ENCODE data around the gene MACROD1.

- TF ChIP-seq, protein P1, sequence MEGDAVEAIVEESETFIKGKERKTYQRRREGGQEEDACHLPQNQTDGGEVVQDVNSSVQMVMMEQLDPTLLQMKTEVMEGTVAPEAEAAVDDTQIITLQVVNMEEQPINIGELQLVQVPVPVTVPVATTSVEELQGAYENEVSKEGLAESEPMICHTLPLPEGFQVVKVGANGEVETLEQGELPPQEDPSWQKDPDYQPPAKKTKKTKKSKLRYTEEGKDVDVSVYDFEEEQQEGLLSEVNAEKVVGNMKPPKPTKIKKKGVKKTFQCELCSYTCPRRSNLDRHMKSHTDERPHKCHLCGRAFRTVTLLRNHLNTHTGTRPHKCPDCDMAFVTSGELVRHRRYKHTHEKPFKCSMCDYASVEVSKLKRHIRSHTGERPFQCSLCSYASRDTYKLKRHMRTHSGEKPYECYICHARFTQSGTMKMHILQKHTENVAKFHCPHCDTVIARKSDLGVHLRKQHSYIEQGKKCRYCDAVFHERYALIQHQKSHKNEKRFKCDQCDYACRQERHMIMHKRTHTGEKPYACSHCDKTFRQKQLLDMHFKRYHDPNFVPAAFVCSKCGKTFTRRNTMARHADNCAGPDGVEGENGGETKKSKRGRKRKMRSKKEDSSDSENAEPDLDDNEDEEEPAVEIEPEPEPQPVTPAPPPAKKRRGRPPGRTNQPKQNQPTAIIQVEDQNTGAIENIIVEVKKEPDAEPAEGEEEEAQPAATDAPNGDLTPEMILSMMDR (IDR thresholded peaks at IDR 0.05): no peak
- TF ChIP-seq POLR2A (IDR thresholded peaks at IDR 0.05) (no peak), EP300 (IDR thresholded peaks at IDR 0.05) (no peak)
These were observed 107.4 kb downstream of the MACROD1 start for GRCh38 chr11:64058494-64058893.
